ENCODE data around the gene CAMSAP1.
"Not testable (repeated sequence)": the region's sequence is repeated elsewhere in the genome, so short reads cannot be mapped to it uniquely, and the experiment has no call there.

Gene CAMSAP1

GRCh38 chr9:135950135-135950682 is 42.9 kb upstream of the CAMSAP1 start:
- Mint-ChIP-seq H3K9me3 (no peaks in the 10 kb centered on the region), H3K27me3 (ENCODE audit: low read depth, poor library complexity) (no peaks in the 10 kb centered on the region), H3K36me3 (ENCODE audit: low read depth) (peaks cover 55% of the 10 kb centered on the region), H3K4me3 (no peak overlapping the region), H3K4me1 (peaks cover 57% of the 10 kb centered on the region), H3K27ac (peak overlapping the region; percentile 84)
- TF ChIP-seq CTCF (IDR thresholded peaks at IDR 0.05) = no peak
- no peak for DNase-seq

- H3K4me3 Mint-ChIP-seq = no peak overlapping the region
- peaks cover 55% of the 10 kb centered on the region for H3K36me3 Mint-ChIP-seq (ENCODE audit: low read depth)
- DNase-seq = peak; percentile 40
- H3K9me3 Mint-ChIP-seq = no peaks in the 10 kb centered on the region
- H3K4me1 Mint-ChIP-seq = peaks cover 51% of the 10 kb centered on the region
- H3K27me3 Mint-ChIP-seq (ENCODE audit: low read depth, poor library complexity) = no peaks in the 10 kb centered on the region
- TF ChIP-seq CTCF (IDR thresholded peaks at IDR 0.05) = no peak
- peak overlapping the region; percentile 84 for H3K27ac Mint-ChIP-seq
These were observed 42.3 kb upstream of the CAMSAP1 start for GRCh38 chr9:135949501-135950134.

GRCh38 chr9:135948968-135949367 is 41.6 kb upstream of the CAMSAP1 start:
- H3K4me1 Mint-ChIP-seq = peaks cover 46% of the 10 kb centered on the region
- H3K9me3 Mint-ChIP-seq = no peaks in the 10 kb centered on the region
- DNase-seq = no peak
- peak overlapping the region; percentile 2 for H3K4me3 Mint-ChIP-seq
- peaks cover 58% of the 10 kb centered on the region for H3K36me3 Mint-ChIP-seq (ENCODE audit: low read depth)
- H3K27ac Mint-ChIP-seq = peak overlapping the region; percentile 84
- no peak for TF ChIP-seq CTCF (IDR thresholded peaks at IDR 0.05)
- no peaks in the 10 kb centered on the region for H3K27me3 Mint-ChIP-seq (ENCODE audit: low read depth, poor library complexity)

GRCh38 chr9:135948446-135948845 is 41.1 kb upstream of the CAMSAP1 start:
- Mint-ChIP-seq H3K27ac (peak overlapping the region; percentile 99), H3K4me3 (no peak overlapping the region), H3K4me1 (peaks cover 46% of the 10 kb centered on the region), H3K36me3 (ENCODE audit: low read depth) (peaks cover 62% of the 10 kb centered on the region), H3K27me3 (ENCODE audit: low read depth, poor library complexity) (no peaks in the 10 kb centered on the region), H3K9me3 (no peaks in the 10 kb centered on the region)
- TF ChIP-seq CTCF (IDR thresholded peaks at IDR 0.05) = no peak
- no peak for DNase-seq

GRCh38 chr9:135947582-135947981 is 40.2 kb upstream of the CAMSAP1 start:
- H3K27me3 Mint-ChIP-seq (ENCODE audit: low read depth, poor library complexity) = no peaks in the 10 kb centered on the region
- no peaks in the 10 kb centered on the region for H3K9me3 Mint-ChIP-seq
- peaks cover 41% of the 10 kb centered on the region for H3K4me1 Mint-ChIP-seq
- H3K27ac Mint-ChIP-seq = peak overlapping the region; percentile 99
- H3K4me3 Mint-ChIP-seq = no peak overlapping the region
- no peak for TF ChIP-seq CTCF (IDR thresholded peaks at IDR 0.05)
- no peak for DNase-seq
- H3K36me3 Mint-ChIP-seq (ENCODE audit: low read depth) = peaks cover 66% of the 10 kb centered on the region

- not testable (repeated sequence) for H3K27me3 Mint-ChIP-seq (ENCODE audit: low read depth, poor library complexity); H3K4me3 Mint-ChIP-seq; H3K27ac Mint-ChIP-seq; H3K9me3 Mint-ChIP-seq; DNase-seq
- H3K36me3 Mint-ChIP-seq (ENCODE audit: low read depth) = peaks cover 66% of the 10 kb centered on the region
- peaks cover 36% of the 10 kb centered on the region for H3K4me1 Mint-ChIP-seq
These were observed 39.8 kb upstream of the CAMSAP1 start for GRCh38 chr9:135947105-135947504.

Measured in nephron progenitor cell (in vitro differentiated cells).